Choroid plexus epithelial cell (primary cell): ENCODE results near the gene FAM131A.
A peak's percentile ranks its signal among the peaks of the same experiment; 100 is the strongest.

Experiments
- DNase-seq: peaks from one replicate; pipeline ENCODE4 v3.0.0-alpha.2; 2010; ENCODE audit warnings: low read depth
- H3K4me3 ChIP-seq: 2 replicates; pipeline ENCODE4 v1.5.1; 2011; ENCODE audit warnings: low read depth, mild to moderate bottlenecking, control low read depth, low read length, moderate library complexity
- CTCF ChIP-seq: conservative IDR thresholded peaks from 2 replicates; pipeline ENCODE4 v1.5.1; 2011; ENCODE audit warnings: low read depth, mild to moderate bottlenecking, control low read depth, inconsistent platforms, low read length, moderate library complexity

FAM131A gene

GRCh38 chr3:184333700-184334099, 3.7 kb upstream of the FAM131A start:
- H3K4me3 ChIP-seq, result no peak overlapping the region
- no peak for TF ChIP-seq CTCF
- DNase-seq, result no peak

DNA sequence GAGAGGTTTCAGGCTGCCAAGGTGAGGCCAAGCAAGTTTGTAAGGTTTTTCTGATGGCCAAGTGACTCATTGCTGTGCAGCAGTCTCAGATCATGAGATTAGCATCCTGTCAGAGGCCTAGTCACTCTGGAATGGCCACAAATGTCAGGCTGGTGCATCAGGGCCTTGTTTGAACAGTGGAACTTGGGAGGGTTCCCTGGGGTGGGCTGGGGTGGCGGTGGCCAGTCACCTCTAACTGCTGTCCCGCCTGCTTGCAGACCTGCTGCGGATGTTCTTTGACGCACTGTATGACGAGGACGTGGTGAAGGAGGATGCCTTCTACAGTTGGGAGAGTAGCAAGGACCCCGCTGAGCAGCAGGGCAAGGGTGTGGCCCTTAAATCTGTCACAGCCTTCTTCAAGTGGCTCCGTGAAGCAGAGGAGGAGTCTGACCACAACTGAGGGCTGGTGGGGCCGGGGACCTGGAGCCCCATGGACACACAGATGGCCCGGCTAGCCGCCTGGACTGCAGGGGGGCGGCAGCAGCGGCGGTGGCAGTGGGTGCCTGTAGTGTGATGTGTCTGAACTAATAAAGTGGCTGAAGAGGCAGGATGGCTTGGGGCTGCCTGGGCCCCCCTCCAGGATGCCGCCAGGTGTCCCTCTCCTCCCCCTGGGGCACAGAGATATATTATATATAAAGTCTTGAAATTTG, 2.8 kb upstream of the FAM131A start:
- no peak for TF ChIP-seq CTCF
- DNase-seq, result no peak
- H3K4me3 ChIP-seq, result no peak overlapping the region

GRCh38 chr3:184335291-184335660, 2.1 kb upstream of the FAM131A start:
- DNase-seq, result no peak
- TF ChIP-seq CTCF, result no peak
- H3K4me3 ChIP-seq, result no peak overlapping the region

DNA sequence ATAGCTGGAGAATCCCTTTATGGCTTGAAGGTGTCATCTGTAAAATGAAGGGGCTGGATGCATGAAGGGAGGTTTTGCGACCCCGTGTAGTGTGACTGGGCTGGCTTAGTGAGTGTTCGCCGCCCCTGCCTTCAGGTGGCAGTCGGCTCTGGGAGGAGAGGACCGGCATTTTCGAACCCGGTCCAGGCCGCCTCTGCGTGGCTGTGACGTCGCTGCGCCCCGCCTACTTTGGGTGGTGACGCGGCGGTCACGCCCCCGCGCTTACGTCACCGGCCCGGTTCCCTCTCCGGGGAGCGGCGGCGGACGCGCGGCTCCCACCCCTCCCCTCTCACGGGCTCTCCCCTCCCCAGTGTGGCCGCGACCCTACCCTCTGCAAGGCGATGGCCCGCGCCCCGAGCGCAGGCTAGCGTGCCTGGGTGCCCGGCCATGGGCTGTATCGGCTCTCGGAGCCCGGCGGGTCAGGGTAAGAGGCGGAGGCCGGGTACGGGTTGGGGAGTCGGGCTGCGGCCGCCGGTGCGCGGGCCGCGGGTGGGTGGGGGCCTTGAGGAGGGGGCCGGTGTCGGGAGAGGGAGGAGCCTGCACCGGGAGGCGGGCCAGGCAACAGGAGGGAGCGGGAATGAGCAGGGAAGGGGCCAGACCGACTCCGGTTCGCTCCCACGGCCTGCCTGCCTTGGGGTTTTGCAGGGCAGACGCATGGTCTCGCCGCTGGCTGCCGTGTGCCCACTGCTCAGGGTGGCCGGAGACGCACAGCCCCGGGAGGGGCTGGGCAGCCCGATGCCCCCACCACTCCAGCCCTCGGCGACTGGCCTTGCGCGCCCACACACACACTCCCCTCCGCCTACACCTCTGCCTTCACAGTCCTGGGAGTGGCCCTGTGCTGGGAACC, 1.5 kb upstream of the FAM131A start:
- DNase-seq, result peak; percentile 83
- TF ChIP-seq CTCF, result no peak
- H3K4me3 ChIP-seq, result peak overlapping the region; percentile 83

DNA sequence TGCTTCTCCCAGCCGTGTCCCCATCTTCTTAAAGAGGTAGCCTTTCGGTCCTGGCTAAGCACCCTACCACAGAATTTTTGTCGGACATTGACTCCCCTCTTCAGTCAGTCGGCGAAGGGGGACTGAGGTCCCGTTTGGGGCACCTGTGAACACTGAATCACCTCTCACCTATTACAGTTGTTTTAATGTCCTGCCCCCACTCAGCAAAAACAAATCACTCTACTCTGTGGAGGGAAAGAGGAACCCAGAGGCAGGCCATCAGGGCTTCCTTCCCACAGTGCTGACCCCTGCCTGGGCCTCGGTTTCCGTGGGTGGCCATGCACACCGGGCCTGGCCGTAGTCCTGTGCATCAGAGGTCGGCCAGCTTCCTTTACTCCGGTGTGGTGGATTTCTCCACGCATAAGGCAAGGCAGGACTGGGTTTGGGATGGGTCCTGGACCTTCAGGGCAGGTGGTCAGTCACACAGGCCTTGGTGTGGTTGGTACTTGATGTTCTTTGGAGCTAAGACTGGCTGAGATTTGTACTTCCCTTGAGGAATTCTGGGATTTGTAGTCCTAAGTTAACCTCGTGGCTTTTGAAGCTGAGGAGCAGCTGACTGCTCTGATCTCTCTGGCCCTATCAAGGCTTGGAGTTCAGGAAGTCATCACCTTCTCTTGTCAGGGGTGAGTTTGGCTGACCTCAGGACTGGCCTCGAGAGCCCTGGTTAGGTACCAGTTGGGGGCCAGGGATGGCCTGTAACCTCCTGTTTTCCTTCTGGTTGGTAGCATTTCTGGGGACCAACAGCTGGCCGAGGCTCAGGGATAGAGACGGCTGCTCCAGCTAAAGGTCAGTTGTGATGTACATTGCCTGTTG, 627 bp upstream of the FAM131A start:
- peak; percentile 69 for DNase-seq
- peak overlapping the region; percentile 83 for H3K4me3 ChIP-seq
- no peak for TF ChIP-seq CTCF

DNA sequence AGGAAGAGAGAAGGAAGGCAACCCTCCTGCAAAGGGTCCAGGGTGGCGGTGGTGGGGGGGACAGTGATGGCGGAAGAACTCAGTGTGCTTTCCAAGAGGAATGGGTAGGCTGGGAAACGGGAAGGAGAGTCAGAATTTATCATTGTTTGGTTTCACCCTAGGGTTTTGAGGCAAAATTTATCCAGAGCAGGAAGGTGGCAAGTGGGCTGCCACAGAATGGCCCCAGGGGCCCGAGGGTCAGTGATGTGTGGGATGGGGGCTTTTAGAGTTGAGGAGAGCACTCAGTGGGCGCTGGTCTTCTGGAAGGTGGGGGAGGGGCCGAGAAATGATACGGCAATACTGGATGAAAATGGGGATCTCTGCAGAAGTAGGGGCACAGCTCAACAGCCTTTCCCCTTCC, 581 bp downstream of the FAM131A start:
- TF ChIP-seq CTCF, result no peak
- H3K4me3 ChIP-seq, result peak overlapping the region; percentile 38
- no peak for DNase-seq
